ENCODE data around the gene CABYR. TPM values are rescaled to one million over a fixed set of nuclear protein-coding genes. Genes with fewer than 3 reads are reported as not detected.

CABYR gene
- total RNA-seq, 1 donor from 2014 or later: not detected

GRCh38 chr18:24095976-24096375, 42.9 kb upstream of the CABYR start:
- TF ChIP-seq CTCF (IDR thresholded peaks at IDR 0.05): no peak
- H3K9me3 ChIP-seq: peaks cover 0 to 13% of the 10 kb centered on the region in 2 donors
- H3K4me1 ChIP-seq: no peaks in the 10 kb centered on the region
- no peak overlapping the region for H3K4me3 ChIP-seq
- H3K36me3 ChIP-seq: no peaks in the 10 kb centered on the region
- intact Hi-C loops (cut with DNase I): no loop called here
- no peaks in the 10 kb centered on the region for H3K27me3 ChIP-seq
- no peak overlapping the region for H3K27ac ChIP-seq
- no peak for DNase-seq (ENCODE audit: low spot score in 2 of 2)

GRCh38 chr18:24103320-24104021, 35.4 kb upstream of the CABYR start:
- intact Hi-C loops (cut with DNase I): no loop called here
- H3K27me3 ChIP-seq: no peaks in the 10 kb centered on the region
- no peaks in the 10 kb centered on the region for H3K9me3 ChIP-seq
- no peak overlapping the region for H3K27ac ChIP-seq
- no peaks in the 10 kb centered on the region for H3K36me3 ChIP-seq
- no peak for TF ChIP-seq CTCF (IDR thresholded peaks at IDR 0.05)
- no peak for DNase-seq (ENCODE audit: low spot score in 2 of 2)
- no peak overlapping the region for H3K4me3 ChIP-seq
- no peaks in the 10 kb centered on the region for H3K4me1 ChIP-seq

GRCh38 chr18:24104486-24104885, 34.4 kb upstream of the CABYR start:
- no peaks in the 10 kb centered on the region for H3K4me1 ChIP-seq
- TF ChIP-seq CTCF (IDR thresholded peaks at IDR 0.05): no peak
- intact Hi-C loops (cut with DNase I): no loop called here
- H3K27ac ChIP-seq: no peak overlapping the region
- no peaks in the 10 kb centered on the region for H3K27me3 ChIP-seq
- H3K4me3 ChIP-seq: no peak overlapping the region
- no peaks in the 10 kb centered on the region for H3K9me3 ChIP-seq
- no peak for DNase-seq (ENCODE audit: low spot score in 2 of 2)
- H3K36me3 ChIP-seq: no peaks in the 10 kb centered on the region

- no peak for DNase-seq (ENCODE audit: low spot score in 2 of 2)
- Histone ChIP-seq H3K36me3 (no peaks in the 10 kb centered on the region), H3K4me3 (no peak overlapping the region), H3K4me1 (no peaks in the 10 kb centered on the region), H3K9me3 (no peaks in the 10 kb centered on the region), H3K27me3 (no peaks in the 10 kb centered on the region), H3K27ac (no peak overlapping the region)
- TF ChIP-seq CTCF (IDR thresholded peaks at IDR 0.05): no peak
- intact Hi-C loops (cut with DNase I): no loop called here
Measured at GRCh38 chr18:24108641-24109040, 30.2 kb upstream of the CABYR start.

GRCh38 chr18:24111936-24112335, 26.9 kb upstream of the CABYR start:
- Histone ChIP-seq H3K36me3 (no peaks in the 10 kb centered on the region), H3K4me1 (no peaks in the 10 kb centered on the region), H3K4me3 (no peak overlapping the region), H3K9me3 (no peaks in the 10 kb centered on the region), H3K27ac (no peak overlapping the region), H3K27me3 (no peaks in the 10 kb centered on the region)
- intact Hi-C loops (cut with DNase I): loop anchor here (10.0 kb wide), 1 partner anchor 197 kb away; no protein-coding TSS in a partner anchor
- DNase-seq (ENCODE audit: low spot score in 2 of 2): no peak
- TF ChIP-seq CTCF (IDR thresholded peaks at IDR 0.05): no peak

Data from ascending aorta (tissue), 2 donors.